Stimulated activated CD4-positive, alpha-beta T cell treated with anti-CD3 and anti-CD28 coated beads, Interleukin-4, amount 100 ng/mL, for 4 hours (primary cell): ENCODE results near the gene GCNT2.
"Not testable (repeated sequence)": the region's sequence is repeated elsewhere in the genome, so short reads cannot be mapped to it uniquely, and the experiment has no call there.

Experiments
- DNase-seq, 2 experiments: peaks; one replicate each; pipeline ENCODE4 v3.0.0-alpha.2; 2020

Gene GCNT2

DNA sequence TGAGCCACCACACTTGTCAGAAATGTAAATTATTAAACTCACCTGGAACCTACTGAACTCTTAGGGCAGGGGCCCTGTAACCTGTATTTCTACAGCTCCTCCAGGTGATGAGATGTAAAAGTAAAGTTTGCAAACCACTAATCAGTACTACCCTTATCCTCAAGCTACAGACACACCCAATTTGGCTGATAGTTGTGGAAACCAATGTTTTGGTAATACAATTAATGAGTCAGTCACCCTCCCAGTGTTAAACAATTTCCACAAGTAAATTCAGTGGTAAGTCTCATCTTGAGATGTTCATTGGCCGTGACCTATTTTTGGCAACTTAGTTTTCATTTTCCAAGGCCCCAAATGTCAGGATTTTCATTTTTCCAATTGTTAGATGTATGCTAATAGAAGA lies 29.6 kb downstream of the GCNT2 start:
- no peak for DNase-seq

- DNase-seq: no peak
These were observed 31.2 kb downstream of the GCNT2 start for GRCh38 chr6:10552270-10552810.

DNA sequence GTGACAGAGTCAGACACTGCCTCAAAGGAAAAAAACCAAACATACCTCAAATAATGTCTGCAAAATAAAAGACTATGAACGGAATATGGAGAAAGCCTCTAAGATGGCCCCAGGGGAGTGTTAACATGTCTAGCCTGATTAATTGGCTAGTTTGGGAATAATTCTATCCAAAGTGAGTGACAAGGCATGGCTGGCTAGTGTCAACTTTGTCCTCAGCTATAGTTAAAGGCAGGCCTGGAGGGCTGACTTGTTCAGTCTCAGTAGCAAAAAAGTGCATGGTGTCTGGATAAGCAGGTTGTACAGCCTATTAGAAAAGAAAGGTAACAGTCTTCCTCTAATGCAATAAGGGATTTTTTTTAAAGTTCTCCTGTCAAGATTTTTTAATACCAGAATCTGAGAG lies 32.7 kb downstream of the GCNT2 start:
- no peak for DNase-seq

- no peak for DNase-seq
These were observed 33.7 kb downstream of the GCNT2 start for GRCh38 chr6:10554826-10555225.

DNA sequence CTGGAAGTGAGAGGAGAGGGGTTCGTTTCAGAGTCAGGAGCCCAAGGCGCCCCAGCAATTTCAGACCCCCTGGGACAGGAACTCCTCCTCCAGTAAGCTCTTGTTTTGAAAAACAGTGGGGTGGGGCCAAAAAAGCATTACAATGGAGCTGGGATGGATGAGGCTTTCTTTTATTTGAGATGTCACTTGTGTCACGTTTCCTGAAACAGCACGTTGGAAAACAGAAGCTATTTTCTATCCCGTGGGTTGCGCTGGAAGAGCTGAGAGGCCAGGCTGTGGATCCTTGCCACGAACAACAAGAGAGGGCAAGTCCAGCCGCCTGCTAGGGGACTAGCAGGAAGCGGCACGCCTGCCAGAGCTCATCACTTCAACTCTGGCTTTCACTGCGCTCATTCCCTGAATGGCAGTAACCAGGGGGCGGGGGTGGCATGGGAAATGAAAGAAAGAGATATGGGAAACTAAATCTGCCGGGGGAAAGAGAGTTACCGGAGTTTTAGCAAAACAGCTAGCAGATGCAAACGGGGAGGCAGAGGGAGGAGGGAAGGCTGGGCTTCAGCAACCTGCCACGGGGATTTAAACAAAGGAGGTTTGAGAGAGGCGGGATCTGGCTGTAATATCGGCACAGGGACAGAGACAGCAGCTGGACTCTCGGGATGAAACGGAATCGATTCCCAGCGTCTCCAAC lies 34.6 kb downstream of the GCNT2 start:
- no peak for DNase-seq

DNA sequence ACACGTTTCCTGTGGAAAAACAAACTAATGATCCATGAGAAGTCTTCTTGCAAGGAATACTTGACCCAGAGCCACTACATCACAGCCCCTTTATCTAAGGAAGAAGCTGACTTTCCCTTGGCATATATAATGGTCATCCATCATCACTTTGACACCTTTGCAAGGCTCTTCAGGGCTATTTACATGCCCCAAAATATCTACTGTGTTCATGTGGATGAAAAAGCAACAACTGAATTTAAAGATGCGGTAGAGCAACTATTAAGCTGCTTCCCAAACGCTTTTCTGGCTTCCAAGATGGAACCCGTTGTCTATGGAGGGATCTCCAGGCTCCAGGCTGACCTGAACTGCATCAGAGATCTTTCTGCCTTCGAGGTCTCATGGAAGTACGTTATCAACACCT lies 35.4 kb downstream of the GCNT2 start:
- DNase-seq: no peak

- no peak for DNase-seq
These were observed 35.8 kb downstream of the GCNT2 start for GRCh38 chr6:10556992-10557391.

DNA sequence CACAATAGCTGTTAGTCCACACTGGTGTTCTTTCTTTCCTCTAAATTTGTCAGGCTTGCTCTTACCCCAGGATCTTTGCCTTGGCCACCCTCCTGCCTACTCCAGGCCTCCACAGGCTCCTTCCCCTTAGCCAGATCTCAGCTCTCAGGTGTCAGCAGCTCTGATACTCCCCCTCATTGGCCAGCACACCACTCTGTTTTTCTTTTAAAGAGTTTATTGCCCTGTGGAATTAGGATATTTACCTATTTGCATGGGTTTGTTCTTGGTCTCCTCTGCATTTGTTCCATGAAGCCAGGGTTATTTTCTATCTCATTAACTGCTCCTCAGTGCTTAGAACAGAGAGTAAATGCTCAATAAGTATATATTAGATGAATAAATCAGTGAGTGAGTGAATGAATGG lies 36.8 kb downstream of the GCNT2 start:
- no peak for DNase-seq

DNA sequence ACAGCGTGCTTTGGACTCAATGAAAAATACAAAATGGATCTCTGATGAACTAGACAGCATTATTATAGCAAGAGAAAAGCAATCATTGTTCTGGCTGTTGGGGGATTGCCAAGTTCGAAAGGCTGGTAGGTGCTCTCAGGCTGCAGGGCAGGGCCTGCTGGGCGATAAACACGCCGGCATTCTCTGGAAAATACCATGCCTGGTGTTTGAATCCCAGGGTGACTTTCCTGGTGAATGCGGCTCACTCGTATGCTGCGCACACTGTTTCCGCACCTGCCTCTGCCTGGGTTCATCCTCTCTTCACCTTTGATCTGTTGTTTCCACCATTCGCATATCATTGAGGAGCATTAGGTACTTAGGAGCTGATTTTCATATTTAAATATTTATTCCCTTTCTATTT lies 37.4 kb downstream of the GCNT2 start:
- DNase-seq: no peak

DNA sequence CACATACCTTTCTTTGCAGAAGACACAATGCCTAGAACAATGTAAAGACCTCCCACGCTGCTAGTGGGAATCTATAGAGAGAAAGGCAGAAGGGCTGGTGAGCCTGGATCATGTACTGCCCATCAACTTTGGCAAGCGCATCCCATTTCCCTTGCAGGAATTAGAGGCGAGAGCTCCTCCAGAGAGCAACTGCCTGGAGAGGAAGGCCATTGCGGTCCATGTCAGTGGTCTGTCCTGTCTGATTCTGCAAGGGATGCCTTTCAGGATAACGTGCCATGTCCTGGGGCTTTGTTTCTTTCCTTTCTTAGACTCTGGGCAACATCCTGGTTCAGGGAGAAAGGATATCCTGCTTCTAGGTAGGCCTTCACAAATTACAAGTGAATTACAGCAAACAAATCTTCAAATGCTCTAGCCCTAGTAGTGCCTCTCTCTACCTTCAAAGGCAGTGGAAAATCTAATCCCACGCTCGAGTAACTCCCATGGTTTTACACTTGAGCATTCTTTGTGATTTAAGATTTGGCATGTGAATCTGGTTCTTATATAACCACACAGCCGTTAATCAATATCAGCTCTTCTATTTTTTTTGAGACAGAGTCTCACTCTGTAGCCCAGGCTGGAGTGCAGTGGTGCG lies 38.5 kb downstream of the GCNT2 start:
- no peak for DNase-seq

DNA sequence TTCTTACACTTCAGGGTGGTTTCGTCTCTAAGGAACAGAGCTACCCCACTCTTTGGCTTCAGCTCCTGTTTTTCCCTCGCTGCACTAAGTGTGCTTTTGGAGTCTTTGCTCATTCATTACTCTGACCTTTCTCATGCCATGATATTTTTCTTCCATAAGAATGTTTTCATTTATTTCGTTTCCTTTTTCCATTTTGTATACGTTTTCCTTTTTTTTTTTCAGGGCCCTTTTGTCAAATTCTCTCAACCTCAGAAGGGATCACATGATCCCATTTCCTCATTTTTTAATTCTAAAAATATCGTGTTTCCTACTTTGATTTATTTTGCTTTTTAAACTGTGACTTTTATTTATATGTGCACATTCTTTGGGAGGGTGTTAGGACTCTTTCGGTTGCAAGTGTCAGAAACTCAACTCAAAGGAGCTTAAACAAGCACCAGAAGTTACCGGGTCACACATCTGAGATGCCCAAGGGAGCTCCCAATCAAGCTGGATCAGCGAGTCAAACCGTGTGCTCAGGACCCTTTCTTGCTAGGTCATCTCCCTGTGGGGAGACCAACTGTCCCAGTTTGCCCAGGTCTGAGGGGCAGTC lies 40.6 kb downstream of the GCNT2 start:
- DNase-seq: no peak

DNA sequence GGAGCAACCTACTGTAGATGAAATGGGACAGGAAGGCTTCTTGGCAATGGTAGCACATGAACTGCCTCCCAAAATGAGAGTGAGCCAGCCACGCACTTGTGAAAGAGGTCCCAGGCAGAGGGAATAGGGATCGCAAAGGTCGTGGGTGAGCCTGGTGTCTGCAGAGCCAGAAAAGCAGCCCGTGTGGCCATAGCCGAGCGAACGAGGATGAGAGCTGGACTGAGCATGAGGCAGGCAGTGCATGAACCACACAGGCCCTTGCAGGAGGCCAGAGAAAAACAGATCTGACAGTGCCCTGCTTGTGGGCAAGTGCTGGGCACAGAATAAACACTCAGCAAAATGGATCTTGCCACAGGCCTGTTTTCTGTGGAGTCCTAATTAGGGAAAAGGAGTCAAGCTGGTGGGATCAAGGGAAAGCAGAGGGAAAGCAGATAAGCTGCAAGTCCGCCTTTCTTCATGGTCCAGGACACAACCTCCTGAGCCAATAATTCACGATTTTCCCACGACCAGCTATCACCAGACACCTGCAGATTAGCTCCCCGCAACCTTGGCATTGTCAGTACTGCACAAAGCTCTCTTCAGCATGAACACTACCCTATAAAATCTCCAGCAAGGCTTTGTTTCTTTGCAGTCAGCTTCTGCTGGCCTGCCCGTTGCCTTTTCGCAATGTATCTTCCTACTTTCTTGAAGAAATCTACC lies 44.0 kb downstream of the GCNT2 start:
- no peak for DNase-seq

DNA sequence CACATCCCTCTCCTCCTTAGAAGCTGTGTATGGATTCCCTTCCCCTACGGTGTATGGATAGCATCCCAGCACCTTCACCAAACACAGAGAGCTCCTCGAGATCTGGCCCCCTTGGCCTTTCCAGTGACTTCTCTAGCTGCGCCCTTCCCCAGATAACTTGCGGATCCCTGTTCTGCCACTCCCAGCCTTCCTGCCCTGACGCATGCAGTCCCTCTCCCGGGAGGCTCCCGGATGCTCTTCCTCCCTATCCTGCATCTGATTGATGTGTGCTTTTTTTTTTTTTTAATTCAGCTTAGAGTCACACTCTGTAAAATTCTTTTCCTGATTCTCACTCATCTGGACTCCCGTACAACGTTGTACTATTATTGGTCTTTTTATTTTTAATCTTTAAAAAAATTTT lies 44.8 kb downstream of the GCNT2 start:
- DNase-seq: no peak

DNA sequence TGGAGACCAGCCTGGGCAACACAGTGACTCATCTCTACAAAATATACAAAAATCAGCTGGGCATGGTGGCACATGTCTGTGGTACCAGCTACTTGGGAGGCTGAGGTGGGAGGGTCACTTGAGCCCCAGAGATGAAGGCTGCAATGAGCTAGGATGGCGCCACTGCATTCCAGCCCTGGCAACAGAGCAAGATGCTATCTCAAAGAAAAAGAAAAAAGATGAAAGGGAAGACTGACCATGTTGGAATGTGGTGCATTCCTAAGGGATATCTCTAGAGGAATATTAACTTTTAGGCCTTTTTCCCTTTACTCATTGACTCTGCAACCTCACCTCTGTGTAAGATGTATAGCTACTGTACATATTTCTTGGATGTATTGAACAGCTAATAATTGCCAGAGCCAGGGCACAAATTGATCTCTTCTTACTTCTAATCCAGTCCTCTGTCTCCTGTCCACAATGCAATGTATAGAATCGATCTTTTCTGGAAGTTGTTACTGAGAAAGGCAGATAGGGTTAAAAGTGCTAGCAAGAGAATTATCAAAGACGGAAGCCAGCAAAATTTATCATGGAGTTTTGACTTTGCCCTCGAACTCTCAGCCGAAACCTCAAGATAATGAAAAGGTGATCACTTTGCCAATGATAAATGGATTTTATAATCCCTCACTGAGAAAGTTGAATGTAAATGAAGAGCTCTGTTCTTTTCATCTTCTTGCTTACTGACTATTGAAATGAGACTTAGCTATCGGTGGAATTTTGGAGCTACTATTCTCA lies 46.3 kb downstream of the GCNT2 start:
- DNase-seq: no peak

DNA sequence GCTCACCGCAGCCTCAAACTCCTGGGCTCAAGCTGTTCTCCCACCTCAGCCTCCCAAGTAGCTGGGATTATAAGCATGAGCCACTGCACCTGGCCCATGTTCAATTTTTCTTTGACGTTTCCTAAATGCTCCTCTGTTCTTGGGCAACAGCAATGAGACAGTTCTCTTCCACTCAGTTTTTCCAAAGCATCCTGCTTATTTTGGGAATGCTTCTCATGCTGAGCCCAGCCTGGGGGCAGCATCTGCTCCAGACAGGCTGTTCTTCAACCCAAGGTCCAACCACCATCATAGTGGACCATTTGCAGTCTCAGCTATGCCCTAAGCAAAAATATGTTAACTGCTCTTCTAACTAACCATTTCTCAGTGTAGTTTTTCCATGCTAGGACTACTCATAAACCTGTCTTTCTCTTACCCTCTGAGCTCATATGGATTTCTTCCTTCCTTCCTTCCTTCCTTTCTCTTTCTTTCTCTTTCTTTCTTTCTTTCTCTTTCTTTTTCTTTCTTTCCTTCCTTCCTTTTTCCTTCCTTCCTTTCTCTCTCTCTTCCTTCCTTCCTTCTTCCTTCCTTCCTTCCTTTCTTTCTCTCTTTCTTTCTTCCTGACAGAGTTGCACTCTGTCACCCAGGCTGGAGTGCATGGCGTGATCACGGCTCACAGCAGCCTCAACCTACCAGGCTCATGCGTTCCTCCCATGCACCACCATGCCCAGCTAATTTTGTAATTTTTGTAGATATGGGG lies 48.4 kb downstream of the GCNT2 start:
- no peak for DNase-seq

- DNase-seq: not testable (repeated sequence)
These were observed 54.4 kb downstream of the GCNT2 start for GRCh38 chr6:10575519-10575918.

DNA sequence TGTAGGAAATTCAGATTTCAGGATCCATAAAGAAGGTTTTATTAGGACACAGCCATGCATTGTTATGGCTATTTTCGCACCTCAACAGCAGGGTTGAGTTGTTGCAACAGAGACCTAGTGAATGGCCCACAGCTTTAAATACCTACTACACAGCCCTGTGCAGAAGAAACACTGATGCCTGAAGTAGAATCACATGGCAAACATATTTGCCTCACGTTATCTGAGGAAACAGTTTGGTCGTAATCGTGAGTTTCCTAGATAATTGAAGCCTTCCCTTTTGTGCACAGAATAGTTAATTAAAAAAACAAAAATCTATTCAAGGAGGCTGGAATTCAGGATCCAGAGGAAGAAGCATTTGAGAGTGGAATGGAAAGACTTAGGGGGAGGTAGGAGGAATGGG lies 55.1 kb downstream of the GCNT2 start:
- no peak for DNase-seq

- DNase-seq: no peak
These were observed 56.0 kb downstream of the GCNT2 start for GRCh38 chr6:10577112-10577511.

- no peak for DNase-seq
These were observed 57.6 kb downstream of the GCNT2 start for GRCh38 chr6:10578723-10579122.

GRCh38 chr6:10579803-10580202 lies 58.7 kb downstream of the GCNT2 start:
- DNase-seq: no peak

GRCh38 chr6:10580570-10580969 lies 59.4 kb downstream of the GCNT2 start:
- no peak for DNase-seq

- DNase-seq: not testable (repeated sequence)
These were observed 60.3 kb downstream of the GCNT2 start for GRCh38 chr6:10581402-10581801.
